Stimulated activated CD8-positive, alpha-beta memory T cell treated with anti-CD3 and anti-CD28 coated beads, Interleukin-4, amount 100 ng/mL, for 24 hours (primary cell): ENCODE measurements around the gene SPEF2.
"Not testable (repeated sequence)": the region's sequence is repeated elsewhere in the genome, so short reads cannot be mapped to it uniquely, and the experiment has no call there.

ENCODE experiments used
- DNase-seq: peaks from one replicate; pipeline ENCODE4 v3.0.0-alpha.2; 2020; ENCODE audit warnings: low read depth

The SPEF2 gene

GRCh38 chr5:35853631-35854030 lies 236.0 kb downstream of the SPEF2 start:
- no peak for DNase-seq

GRCh38 chr5:35854248-35854647 lies 236.6 kb downstream of the SPEF2 start:
- no peak for DNase-seq

GRCh38 chr5:35855187-35855586 lies 237.5 kb downstream of the SPEF2 start:
- no peak for DNase-seq

- not testable (repeated sequence) for DNase-seq
Observed at GRCh38 chr5:35856186-35856764, 238.6 kb downstream of the SPEF2 start.

GRCh38 chr5:35856765-35857351 lies 239.2 kb downstream of the SPEF2 start, which contains the start of gene IL7R:
TSS of gene IL7R (plus strand) at chr5:35856891. CDS start at chr5:35856978, 87 bp downstream.
- no peak for DNase-seq

GRCh38 chr5:35857606-35858205 lies 240.0 kb downstream of the SPEF2 start:
- DNase-seq = no peak

GRCh38 chr5:35859101-35859661 lies 241.5 kb downstream of the SPEF2 start:
- no peak for DNase-seq

- DNase-seq = no peak
Observed at GRCh38 chr5:35860686-35861085, 243.0 kb downstream of the SPEF2 start.

GRCh38 chr5:35861718-35862117 lies 244.1 kb downstream of the SPEF2 start:
- DNase-seq = no peak

- DNase-seq = no peak
Observed at GRCh38 chr5:35862126-35862525, 244.5 kb downstream of the SPEF2 start.

- DNase-seq = no peak
Observed at GRCh38 chr5:35863159-35863558, 245.5 kb downstream of the SPEF2 start.
